Nephron (organoid): ENCODE measurements around the gene CAPN8.

Experiments
- H3K27ac Mint-ChIP-seq, 3 experiments: 2 replicates each; pipeline ENCODE4 v1.8.0; 2020; ENCODE audit warnings: mixed read lengths in 3 of 3, mild to moderate bottlenecking in 2 of 3, moderate library complexity in 1 of 3
- H3K27me3 Mint-ChIP-seq: 2 replicates; pipeline ENCODE4 v1.8.0; 2021; ENCODE audit warnings: low read depth, mild to moderate bottlenecking, moderate library complexity, mixed read lengths
- H3K36me3 Mint-ChIP-seq: 2 replicates; pipeline ENCODE4 v1.8.0; 2020; ENCODE audit warnings: low read depth, mixed read lengths
- H3K4me1 Mint-ChIP-seq: 2 replicates; pipeline ENCODE4 v1.8.0; 2020; ENCODE audit warnings: mixed read lengths
- H3K4me3 Mint-ChIP-seq, 3 experiments: 2 replicates each; pipeline ENCODE4 v1.8.0; 2020; ENCODE audit warnings: mild to moderate bottlenecking in 3 of 3, mixed read lengths in 3 of 3, moderate library complexity in 2 of 3
- H3K9me3 Mint-ChIP-seq: 2 replicates; pipeline ENCODE4 v1.8.0; 2020; ENCODE audit warnings: mixed read lengths
- TF ChIP-seq, protein P1 (sequence below), 3 experiments: fragments of 200-600 bp; sonication (generic); IDR thresholded peaks; one replicate each; pipeline ENCODE4 v1.5.0; 2021; ENCODE audit warnings: antibody characterized with exemption in 3 of 3; ENCODE audit not compliant: unreplicated experiment in 3 of 3

The CAPN8 gene

DNA sequence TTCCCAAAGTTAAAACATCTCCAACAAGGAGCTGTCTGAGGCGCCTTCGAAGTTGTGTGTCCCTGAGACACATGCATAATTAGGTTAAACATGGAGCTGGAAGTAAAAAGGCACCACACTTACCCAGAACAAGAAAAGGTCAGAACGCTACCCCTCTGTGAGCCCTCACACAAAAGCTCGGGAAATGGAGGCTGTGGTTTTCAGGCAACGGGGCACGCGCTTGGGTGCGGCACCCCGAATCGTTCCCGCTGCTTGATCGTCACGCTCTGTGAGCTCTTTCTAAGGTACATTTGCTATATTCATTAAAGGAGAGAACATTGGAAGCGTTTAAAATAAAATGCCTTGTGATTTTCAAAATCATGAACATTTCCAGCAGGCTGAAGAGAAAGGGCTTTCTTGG is 12.5 kb downstream of the CAPN8 start:
- Mint-ChIP-seq H3K9me3 (no peaks in the 10 kb centered on the region), H3K27me3 (peaks cover 18% of the 10 kb centered on the region), H3K4me3 (no peak overlapping the region), H3K4me1 (peaks cover 5% of the 10 kb centered on the region), H3K27ac (peak overlapping the region in 1 of 3 experiments; percentile 56), H3K36me3 (no peaks in the 10 kb centered on the region)
- TF ChIP-seq, protein P1, sequence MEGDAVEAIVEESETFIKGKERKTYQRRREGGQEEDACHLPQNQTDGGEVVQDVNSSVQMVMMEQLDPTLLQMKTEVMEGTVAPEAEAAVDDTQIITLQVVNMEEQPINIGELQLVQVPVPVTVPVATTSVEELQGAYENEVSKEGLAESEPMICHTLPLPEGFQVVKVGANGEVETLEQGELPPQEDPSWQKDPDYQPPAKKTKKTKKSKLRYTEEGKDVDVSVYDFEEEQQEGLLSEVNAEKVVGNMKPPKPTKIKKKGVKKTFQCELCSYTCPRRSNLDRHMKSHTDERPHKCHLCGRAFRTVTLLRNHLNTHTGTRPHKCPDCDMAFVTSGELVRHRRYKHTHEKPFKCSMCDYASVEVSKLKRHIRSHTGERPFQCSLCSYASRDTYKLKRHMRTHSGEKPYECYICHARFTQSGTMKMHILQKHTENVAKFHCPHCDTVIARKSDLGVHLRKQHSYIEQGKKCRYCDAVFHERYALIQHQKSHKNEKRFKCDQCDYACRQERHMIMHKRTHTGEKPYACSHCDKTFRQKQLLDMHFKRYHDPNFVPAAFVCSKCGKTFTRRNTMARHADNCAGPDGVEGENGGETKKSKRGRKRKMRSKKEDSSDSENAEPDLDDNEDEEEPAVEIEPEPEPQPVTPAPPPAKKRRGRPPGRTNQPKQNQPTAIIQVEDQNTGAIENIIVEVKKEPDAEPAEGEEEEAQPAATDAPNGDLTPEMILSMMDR (IDR thresholded peaks at IDR 0.05; ENCODE audit: unreplicated experiment in 3 of 3): no peak

DNA sequence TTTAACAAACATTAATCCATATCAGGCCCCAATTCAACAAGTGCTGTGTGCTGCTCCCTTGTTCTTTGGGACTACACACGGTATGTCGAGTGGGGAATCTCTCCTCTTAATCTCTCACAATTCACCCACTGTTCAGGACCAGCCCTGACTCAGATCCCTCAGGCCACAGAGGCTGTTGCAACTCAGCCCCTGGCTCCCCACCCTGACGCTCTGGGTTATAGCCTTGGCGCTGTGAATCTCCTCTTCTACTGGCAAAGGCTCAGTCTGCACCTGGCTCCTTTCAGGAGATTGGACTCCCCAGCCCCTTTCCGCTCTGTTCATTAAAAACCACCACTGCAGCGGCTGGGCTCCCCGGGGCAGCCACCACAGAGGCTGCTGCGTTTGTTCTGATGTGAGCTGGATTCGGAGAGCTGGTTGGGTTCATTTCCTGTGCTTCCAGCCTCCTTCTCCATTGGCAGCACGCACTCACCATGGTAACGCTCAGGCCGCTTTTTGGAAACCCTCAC is 13.0 kb downstream of the CAPN8 start:
- TF ChIP-seq, protein P1 (IDR thresholded peaks at IDR 0.05; ENCODE audit: unreplicated experiment in 3 of 3): no peak
- H3K27me3 Mint-ChIP-seq: peaks cover 23% of the 10 kb centered on the region
- peak overlapping the region in 1 of 3 experiments; percentile 56 for H3K27ac Mint-ChIP-seq
- peaks cover 5% of the 10 kb centered on the region for H3K4me1 Mint-ChIP-seq
- H3K36me3 Mint-ChIP-seq: no peaks in the 10 kb centered on the region
- no peak overlapping the region for H3K4me3 Mint-ChIP-seq
- H3K9me3 Mint-ChIP-seq: no peaks in the 10 kb centered on the region

DNA sequence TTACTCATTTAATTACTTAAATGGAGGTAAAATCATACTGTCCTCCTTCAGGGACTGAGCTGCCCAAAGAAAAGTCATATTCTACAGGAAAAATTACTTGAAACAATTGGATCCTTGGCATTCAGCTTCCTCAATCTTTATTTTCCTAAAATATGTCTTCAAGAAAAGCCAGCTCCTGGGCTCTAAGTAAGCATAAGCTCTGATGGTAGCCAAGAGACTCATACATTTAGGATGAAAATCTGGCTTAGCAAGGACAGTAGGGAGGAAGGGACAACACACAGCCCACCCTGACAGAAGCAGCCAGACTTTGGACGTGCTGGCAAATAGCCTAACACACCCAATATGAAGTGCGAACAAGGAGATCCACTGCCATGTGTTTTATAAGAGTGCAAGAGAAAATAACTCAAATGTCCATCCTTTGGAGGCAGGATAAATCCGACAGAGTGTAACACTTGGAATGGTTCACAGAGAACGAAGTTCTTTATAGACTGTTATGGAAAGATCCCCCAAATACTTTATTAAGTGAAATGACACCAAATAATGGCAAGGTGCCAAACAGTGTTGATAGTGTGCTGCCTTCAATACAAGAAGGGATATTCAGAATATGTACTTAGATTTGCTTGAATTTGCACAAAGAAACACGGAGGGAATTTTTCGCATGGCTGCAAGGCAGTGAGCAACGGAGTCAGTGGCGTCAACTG is 14.1 kb downstream of the CAPN8 start:
- peaks cover 29% of the 10 kb centered on the region for H3K27me3 Mint-ChIP-seq
- TF ChIP-seq, protein P1 (IDR thresholded peaks at IDR 0.05; ENCODE audit: unreplicated experiment in 3 of 3): no peak
- H3K4me1 Mint-ChIP-seq: peaks cover 5% of the 10 kb centered on the region
- H3K4me3 Mint-ChIP-seq: no peak overlapping the region
- H3K36me3 Mint-ChIP-seq: no peaks in the 10 kb centered on the region
- no peaks in the 10 kb centered on the region for H3K9me3 Mint-ChIP-seq
- H3K27ac Mint-ChIP-seq: no peak overlapping the region

DNA sequence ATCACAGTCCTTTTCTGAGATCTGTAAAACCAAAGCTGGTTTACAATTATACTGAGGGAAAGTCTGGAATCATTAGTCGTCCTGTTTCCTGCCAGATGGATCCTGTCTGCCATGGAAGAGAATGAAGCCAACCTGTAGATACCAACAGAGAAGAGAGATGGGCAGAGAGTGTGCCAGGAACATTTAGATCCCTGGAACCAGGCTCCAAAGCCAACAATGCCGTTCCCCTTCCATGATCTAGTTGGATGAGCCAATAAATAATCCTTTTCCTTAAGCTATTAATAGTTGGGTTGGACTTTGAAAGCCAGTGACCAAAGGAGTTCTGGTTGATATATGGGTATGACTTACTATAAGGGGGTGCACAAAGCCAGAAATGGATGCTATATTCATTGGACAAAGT is 15.0 kb downstream of the CAPN8 start:
- no peaks in the 10 kb centered on the region for H3K9me3 Mint-ChIP-seq
- H3K36me3 Mint-ChIP-seq: no peaks in the 10 kb centered on the region
- peaks cover 5% of the 10 kb centered on the region for H3K4me1 Mint-ChIP-seq

DNA sequence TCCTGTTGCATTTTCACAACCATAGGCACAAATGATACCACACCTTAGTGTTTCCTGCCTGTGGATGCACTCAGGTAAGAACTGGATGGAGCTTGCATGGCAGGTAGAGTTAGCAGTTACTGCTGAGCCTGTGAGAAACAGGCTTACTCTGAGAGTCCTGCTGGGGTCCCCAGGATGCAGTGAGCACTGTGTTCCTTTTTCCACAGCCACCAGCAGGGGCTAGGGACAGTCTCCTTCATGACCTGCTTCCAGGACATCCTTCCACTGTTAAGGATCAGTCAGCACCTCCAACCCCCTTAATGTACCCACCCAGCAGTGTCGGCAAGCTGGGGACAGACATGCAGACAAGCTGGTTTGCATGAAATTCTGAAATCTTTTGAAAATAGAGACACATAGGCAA is 16.3 kb downstream of the CAPN8 start:
- TF ChIP-seq, protein P1 (IDR thresholded peaks at IDR 0.05; ENCODE audit: unreplicated experiment in 3 of 3): no peak
- Mint-ChIP-seq H3K4me1 (peaks cover 8% of the 10 kb centered on the region), H3K27me3 (peaks cover 20% of the 10 kb centered on the region), H3K4me3 (no peak overlapping the region), H3K36me3 (no peaks in the 10 kb centered on the region), H3K27ac (no peak overlapping the region), H3K9me3 (no peaks in the 10 kb centered on the region)

More for the DNA sequence above, 15.0 kb downstream of the CAPN8 start:
- H3K4me3 Mint-ChIP-seq: no peak overlapping the region
- peaks cover 27% of the 10 kb centered on the region for H3K27me3 Mint-ChIP-seq
- TF ChIP-seq, protein P1 (IDR thresholded peaks at IDR 0.05; ENCODE audit: unreplicated experiment in 3 of 3): no peak
- no peak overlapping the region for H3K27ac Mint-ChIP-seq

DNA sequence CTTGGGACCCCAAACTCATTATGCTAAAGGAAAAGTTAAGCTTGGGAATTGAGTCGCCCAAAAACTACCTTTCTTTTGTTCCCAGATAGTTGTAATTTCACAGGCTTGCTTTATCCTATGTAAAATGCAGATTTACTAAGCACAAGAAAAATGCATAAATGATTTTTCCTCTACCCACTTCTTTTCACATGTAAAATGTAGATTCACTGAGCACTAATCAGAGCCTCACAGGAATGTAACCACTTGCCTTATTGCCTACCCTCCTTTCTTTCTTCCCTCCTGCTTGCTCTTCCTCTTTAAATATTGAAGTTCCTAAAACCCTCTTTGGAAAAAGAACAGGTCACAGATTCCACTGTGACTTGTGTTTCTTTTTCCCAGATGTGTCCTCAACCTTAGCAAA is 18.3 kb downstream of the CAPN8 start:
- no peaks in the 10 kb centered on the region for H3K36me3 Mint-ChIP-seq
- peaks cover 20% of the 10 kb centered on the region for H3K27me3 Mint-ChIP-seq
- H3K9me3 Mint-ChIP-seq: no peaks in the 10 kb centered on the region
- TF ChIP-seq, protein P1 (IDR thresholded peaks at IDR 0.05; ENCODE audit: unreplicated experiment in 3 of 3): no peak
- H3K4me3 Mint-ChIP-seq: no peak overlapping the region
- no peak overlapping the region for H3K27ac Mint-ChIP-seq
- peaks cover 5% of the 10 kb centered on the region for H3K4me1 Mint-ChIP-seq
